RWPE2 (cell line): ENCODE data around the gene APOE.
A peak's percentile ranks its signal among the peaks of the same experiment; 100 is the strongest.

Experiments used
- ATAC-seq: fragments of 200-7000 bp; cut with Tn5 transposase; 3 replicates; pipeline ENCODE4 v1.9.1; 2021; ENCODE audit warnings: low read depth
- DNase-seq: peaks from one replicate; pipeline ENCODE4 v3.0.0-alpha.2; 2020; ENCODE audit warnings: low spot score
- H3K27ac ChIP-seq: fragments of 450-650 bp; 2 replicates; pipeline ENCODE4 v1.5.1; 2017; ENCODE audit warnings: mild to moderate bottlenecking; ENCODE audit not compliant: poor library complexity, severe bottlenecking
- H3K27me3 ChIP-seq: fragments of 250-450 bp; sonication (Bioruptor Pico); 2 replicates; pipeline ENCODE4 v1.5.1; 2021; ENCODE audit warnings: mild to moderate bottlenecking, moderate library complexity; ENCODE audit not compliant: insufficient read depth, poor library complexity, severe bottlenecking
- H3K36me3 ChIP-seq: fragments of 250-450 bp; sonication (Bioruptor Pico); 2 replicates; pipeline ENCODE4 v1.5.1; 2020; ENCODE audit warnings: low read depth, mild to moderate bottlenecking, moderate library complexity
- H3K4me1 ChIP-seq: fragments of 250-450 bp; sonication (Bioruptor Pico); 2 replicates; pipeline ENCODE4 v1.5.1; 2021; ENCODE audit warnings: mild to moderate bottlenecking, moderate library complexity; ENCODE audit not compliant: insufficient read depth, poor library complexity, severe bottlenecking
- H3K4me3 ChIP-seq: fragments of 250-450 bp; sonication (Bioruptor Pico); 2 replicates; pipeline ENCODE4 v1.5.1; 2021; ENCODE audit warnings: mild to moderate bottlenecking, moderate library complexity; ENCODE audit not compliant: severe bottlenecking
- H3K9me3 ChIP-seq: fragments of 250-450 bp; sonication (Bioruptor Pico); 2 replicates; pipeline ENCODE4 v1.5.1; 2021; ENCODE audit warnings: mild to moderate bottlenecking, moderate library complexity; ENCODE audit not compliant: severe bottlenecking
- TF ChIP-seq, protein P1 (sequence below): fragments of 450-650 bp; IDR thresholded peaks from one replicate; pipeline ENCODE4 v1.5.1; 2017; ENCODE audit warnings: mild to moderate bottlenecking, moderate library complexity; ENCODE audit not compliant: poor library complexity, severe bottlenecking

The APOE gene

DNA sequence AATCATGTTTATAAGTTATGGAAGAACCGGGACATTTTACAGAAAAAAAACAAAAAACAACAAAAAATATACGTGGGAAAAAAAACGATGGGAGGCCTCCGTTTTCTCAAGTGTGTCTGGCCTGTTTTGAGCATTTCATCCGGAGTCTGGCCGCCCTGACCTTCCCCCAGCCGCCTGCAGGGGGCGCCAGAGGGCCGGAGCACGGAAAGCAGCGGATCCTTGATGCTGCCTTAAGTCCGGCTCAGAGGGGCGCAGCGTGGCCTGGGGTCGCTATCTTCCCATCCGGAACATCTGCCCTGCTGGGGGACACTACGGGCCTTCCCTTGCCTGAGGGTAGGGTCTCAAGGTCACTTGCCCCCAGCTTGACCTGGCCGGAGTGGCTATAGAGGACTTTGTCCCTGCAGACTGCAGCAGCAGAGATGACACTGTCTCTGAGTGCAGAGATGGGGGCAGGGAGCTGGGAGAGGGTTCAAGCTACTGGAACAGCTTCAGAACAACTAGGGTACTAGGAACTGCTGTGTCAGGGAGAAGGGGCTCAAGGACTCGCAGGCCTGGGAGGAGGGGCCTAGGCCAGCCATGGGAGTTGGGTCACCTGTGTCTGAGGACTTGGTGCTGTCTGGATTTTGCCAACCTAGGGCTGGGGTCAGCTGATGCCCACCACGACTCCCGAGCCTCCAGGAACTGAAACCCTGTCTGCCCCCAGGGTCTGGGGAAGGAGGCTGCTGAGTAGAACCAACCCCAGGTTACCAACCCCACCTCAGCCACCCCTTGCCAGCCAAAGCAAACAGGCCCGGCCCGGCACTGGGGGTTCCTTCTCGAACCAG is 1.8 kb upstream of the APOE start:
- TF ChIP-seq, protein P1, sequence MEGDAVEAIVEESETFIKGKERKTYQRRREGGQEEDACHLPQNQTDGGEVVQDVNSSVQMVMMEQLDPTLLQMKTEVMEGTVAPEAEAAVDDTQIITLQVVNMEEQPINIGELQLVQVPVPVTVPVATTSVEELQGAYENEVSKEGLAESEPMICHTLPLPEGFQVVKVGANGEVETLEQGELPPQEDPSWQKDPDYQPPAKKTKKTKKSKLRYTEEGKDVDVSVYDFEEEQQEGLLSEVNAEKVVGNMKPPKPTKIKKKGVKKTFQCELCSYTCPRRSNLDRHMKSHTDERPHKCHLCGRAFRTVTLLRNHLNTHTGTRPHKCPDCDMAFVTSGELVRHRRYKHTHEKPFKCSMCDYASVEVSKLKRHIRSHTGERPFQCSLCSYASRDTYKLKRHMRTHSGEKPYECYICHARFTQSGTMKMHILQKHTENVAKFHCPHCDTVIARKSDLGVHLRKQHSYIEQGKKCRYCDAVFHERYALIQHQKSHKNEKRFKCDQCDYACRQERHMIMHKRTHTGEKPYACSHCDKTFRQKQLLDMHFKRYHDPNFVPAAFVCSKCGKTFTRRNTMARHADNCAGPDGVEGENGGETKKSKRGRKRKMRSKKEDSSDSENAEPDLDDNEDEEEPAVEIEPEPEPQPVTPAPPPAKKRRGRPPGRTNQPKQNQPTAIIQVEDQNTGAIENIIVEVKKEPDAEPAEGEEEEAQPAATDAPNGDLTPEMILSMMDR, result peak; percentile 96
- Histone ChIP-seq H3K9me3 (no peaks in the 10 kb centered on the region), H3K36me3 (peaks cover 39% of the 10 kb centered on the region), H3K27ac (no peak overlapping the region), H3K4me1 (no peaks in the 10 kb centered on the region), H3K27me3 (no peaks in the 10 kb centered on the region), H3K4me3 (no peak overlapping the region)
- DNase-seq, result no peak
- peak; percentile 18; the same call in 1 of the 3 replicates for ATAC-seq

DNA sequence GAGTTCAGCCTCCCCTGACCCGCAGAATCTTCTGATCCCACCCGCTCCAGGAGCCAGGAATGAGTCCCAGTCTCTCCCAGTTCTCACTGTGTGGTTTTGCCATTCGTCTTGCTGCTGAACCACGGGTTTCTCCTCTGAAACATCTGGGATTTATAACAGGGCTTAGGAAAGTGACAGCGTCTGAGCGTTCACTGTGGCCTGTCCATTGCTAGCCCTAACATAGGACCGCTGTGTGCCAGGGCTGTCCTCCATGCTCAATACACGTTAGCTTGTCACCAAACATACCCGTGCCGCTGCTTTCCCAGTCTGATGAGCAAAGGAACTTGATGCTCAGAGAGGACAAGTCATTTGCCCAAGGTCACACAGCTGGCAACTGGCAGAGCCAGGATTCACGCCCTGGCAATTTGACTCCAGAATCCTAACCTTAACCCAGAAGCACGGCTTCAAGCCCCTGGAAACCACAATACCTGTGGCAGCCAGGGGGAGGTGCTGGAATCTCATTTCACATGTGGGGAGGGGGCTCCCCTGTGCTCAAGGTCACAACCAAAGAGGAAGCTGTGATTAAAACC is 1.1 kb upstream of the APOE start:
- Histone ChIP-seq H3K9me3 (no peaks in the 10 kb centered on the region), H3K4me1 (no peaks in the 10 kb centered on the region), H3K27ac (no peak overlapping the region), H3K4me3 (no peak overlapping the region), H3K36me3 (peaks cover 32% of the 10 kb centered on the region), H3K27me3 (no peaks in the 10 kb centered on the region)
- TF ChIP-seq, protein P1, result no peak
- DNase-seq, result no peak
- no peak for ATAC-seq

DNA sequence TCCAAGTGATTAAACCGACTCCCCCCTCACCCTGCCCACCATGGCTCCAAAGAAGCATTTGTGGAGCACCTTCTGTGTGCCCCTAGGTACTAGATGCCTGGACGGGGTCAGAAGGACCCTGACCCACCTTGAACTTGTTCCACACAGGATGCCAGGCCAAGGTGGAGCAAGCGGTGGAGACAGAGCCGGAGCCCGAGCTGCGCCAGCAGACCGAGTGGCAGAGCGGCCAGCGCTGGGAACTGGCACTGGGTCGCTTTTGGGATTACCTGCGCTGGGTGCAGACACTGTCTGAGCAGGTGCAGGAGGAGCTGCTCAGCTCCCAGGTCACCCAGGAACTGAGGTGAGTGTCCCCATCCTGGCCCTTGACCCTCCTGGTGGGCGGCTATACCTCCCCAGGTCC is 2.0 kb downstream of the APOE start:
- Histone ChIP-seq H3K27ac (no peak overlapping the region), H3K27me3 (no peaks in the 10 kb centered on the region), H3K4me3 (no peak overlapping the region), H3K4me1 (no peaks in the 10 kb centered on the region), H3K36me3 (peaks cover 5% of the 10 kb centered on the region), H3K9me3 (no peaks in the 10 kb centered on the region)
- DNase-seq (no peak), ATAC-seq (no peak)
- TF ChIP-seq, protein P1, result no peak

DNA sequence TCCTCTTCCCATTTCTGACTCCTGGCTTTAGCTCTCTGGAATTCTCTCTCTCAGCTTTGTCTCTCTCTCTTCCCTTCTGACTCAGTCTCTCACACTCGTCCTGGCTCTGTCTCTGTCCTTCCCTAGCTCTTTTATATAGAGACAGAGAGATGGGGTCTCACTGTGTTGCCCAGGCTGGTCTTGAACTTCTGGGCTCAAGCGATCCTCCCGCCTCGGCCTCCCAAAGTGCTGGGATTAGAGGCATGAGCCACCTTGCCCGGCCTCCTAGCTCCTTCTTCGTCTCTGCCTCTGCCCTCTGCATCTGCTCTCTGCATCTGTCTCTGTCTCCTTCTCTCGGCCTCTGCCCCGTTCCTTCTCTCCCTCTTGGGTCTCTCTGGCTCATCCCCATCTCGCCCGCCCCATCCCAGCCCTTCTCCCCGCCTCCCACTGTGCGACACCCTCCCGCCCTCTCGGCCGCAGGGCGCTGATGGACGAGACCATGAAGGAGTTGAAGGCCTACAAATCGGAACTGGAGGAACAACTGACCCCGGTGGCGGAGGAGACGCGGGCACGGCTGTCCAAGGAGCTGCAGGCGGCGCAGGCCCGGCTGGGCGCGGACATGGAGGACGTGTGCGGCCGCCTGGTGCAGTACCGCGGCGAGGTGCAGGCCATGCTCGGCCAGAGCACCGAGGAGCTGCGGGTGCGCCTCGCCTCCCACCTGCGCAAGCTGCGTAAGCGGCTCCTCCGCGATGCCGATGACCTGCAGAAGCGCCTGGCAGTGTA is 2.7 kb downstream of the APOE start:
- H3K9me3 ChIP-seq, result no peaks in the 10 kb centered on the region
- no peak overlapping the region for H3K4me3 ChIP-seq
- TF ChIP-seq, protein P1, result no peak
- ATAC-seq, result no peak
- H3K27me3 ChIP-seq, result no peaks in the 10 kb centered on the region
- DNase-seq, result no peak
- no peaks in the 10 kb centered on the region for H3K4me1 ChIP-seq
- no peaks in the 10 kb centered on the region for H3K36me3 ChIP-seq
- no peak overlapping the region for H3K27ac ChIP-seq
